IPS DF 6.9 (cell line): ENCODE results near the gene FOXK1.

Experiments used
- DNase-seq: peaks from one replicate; pipeline ENCODE4 v3.0.0-alpha.2; 2013; ENCODE audit warnings: low read depth, low spot score
- H3K27ac ChIP-seq: one replicate; pipeline ENCODE4 v1.5.1; 2013; ENCODE audit warnings: low read length, control low read depth
- H3K27me3 ChIP-seq: 2 replicates; pipeline ENCODE4 v1.6.1; 2013; ENCODE audit warnings: mild to moderate bottlenecking, low read length; ENCODE audit not compliant: control insufficient read depth, insufficient read depth
- H3K36me3 ChIP-seq: 2 replicates; pipeline ENCODE4 v1.6.1; 2013; ENCODE audit warnings: low read length; ENCODE audit not compliant: control insufficient read depth, insufficient read depth
- H3K4me1 ChIP-seq: 2 replicates; pipeline ENCODE4 v1.6.1; 2013; ENCODE audit warnings: low read length; ENCODE audit not compliant: control insufficient read depth, insufficient read depth
- H3K4me3 ChIP-seq: 2 replicates; pipeline ENCODE4 v1.5.1; 2013; ENCODE audit warnings: mild to moderate bottlenecking, low read length
- H3K9me3 ChIP-seq: 2 replicates; pipeline ENCODE4 v1.6.1; 2013; ENCODE audit warnings: low read length, inconsistent platforms; ENCODE audit not compliant: control insufficient read depth, insufficient read depth
- WGBS: extraction: QIAGEN DNeasy Blood & Tissue Kit; methylation state at CpG from one replicate; pipeline ENCODE4 v1.1.7; 2013; ENCODE audit warnings: mixed read lengths, missing lambda C conversion rate; ENCODE audit not compliant: insufficient read length, insufficient coverage; 5-methylcytosine and 5-hydroxymethylcytosine counted together

Gene FOXK1

DNA sequence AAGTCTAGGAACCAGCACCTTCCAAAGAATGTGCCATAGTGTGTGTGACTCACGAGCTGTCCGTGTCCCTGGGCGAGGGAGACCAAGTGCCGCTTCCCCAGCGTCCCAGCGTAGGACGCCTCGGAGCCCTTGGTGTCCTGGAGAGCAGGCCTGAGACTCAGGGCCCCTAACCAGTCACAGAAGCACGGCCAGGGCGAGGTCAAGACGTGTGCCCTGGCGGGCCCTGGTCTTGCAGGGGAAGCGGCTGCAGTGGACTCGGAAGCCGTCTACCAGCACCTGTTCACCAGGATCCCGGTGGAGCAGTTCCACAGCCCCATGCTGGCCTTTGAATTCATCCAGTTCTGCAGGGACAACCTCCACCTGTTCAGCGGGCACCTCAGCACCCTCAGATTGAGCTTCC, 103.9 kb downstream of the FOXK1 start:
- no peak for DNase-seq
- no peaks in the 10 kb centered on the region for H3K27me3 ChIP-seq
- H3K9me3 ChIP-seq, result no peaks in the 10 kb centered on the region
- no peak overlapping the region; the same call in 1 of the 2 replicates for H3K4me3 ChIP-seq
- no CpG with 5 or more reads among the region's 17 CpGs for WGBS
- no peaks in the 10 kb centered on the region for H3K4me1 ChIP-seq
- peaks cover 42% of the 10 kb centered on the region for H3K36me3 ChIP-seq
- H3K27ac ChIP-seq, result no peak overlapping the region

DNA sequence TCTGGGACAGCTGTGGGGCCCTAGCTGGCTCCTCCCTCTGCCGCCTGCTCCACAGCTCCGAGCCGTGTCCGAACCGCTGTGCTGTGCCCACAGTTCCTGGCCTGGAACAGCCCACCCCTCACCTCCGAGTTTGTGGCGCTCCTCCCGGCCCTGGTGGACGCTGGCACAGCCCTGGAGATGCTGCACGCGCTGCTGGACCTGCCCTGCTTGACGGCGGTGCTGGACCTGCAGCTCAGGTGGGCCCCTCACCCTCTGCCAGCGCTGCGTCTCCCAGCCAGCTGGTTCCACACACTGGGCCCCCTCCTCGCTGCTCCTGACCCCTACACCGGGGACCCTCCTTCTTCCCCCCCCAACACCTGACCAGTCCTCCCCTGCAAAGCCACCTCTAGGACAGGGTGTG, 105.4 kb downstream of the FOXK1 start:
- no peaks in the 10 kb centered on the region for H3K4me1 ChIP-seq
- no peak overlapping the region for H3K27ac ChIP-seq
- peaks cover 36% of the 10 kb centered on the region for H3K36me3 ChIP-seq
- H3K27me3 ChIP-seq, result no peaks in the 10 kb centered on the region
- H3K4me3 ChIP-seq, result no peak overlapping the region
- no peaks in the 10 kb centered on the region for H3K9me3 ChIP-seq
- DNase-seq, result no peak
- WGBS, result no CpG with 5 or more reads among the region's 17 CpGs

DNA sequence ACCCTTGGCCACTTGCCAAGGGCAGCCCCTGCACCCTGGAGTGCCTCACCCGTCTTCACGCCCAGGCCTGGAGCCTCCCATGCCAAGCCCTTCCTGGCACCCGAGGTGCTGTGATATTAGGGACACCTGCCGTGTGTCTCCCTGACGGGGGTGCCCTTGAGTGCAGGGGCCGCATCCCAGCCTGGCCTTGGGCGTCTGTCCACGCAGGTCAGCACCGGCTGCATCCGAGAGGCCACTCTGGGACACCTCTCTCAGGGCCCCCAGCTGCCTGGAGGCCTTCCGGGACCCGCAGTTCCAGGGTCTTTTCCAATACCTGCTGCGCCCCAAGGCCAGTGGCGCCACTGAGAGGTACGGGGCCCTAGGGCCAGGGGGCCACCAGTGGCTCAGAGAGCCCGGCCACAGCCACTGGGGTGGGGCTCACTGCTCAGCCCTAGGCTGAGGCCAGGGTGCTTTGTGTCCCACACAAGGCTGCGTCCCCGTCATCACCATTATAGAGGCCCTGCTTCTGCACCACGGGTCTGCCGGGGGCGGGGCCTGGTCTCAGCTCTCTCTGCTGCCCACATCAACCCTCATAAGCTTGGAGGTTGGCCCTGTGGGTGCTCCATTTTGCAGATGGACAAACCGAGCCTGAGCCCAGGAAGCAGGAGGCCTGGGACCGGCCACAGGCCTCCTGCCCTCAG, 106.0 kb downstream of the FOXK1 start:
- no CpG with 5 or more reads among the region's 23 CpGs for WGBS
- peaks cover 33% of the 10 kb centered on the region for H3K36me3 ChIP-seq
- no peak overlapping the region for H3K27ac ChIP-seq
- no peak overlapping the region for H3K4me3 ChIP-seq
- H3K4me1 ChIP-seq, result no peaks in the 10 kb centered on the region
- no peak for DNase-seq
- no peaks in the 10 kb centered on the region for H3K27me3 ChIP-seq
- no peaks in the 10 kb centered on the region for H3K9me3 ChIP-seq

DNA sequence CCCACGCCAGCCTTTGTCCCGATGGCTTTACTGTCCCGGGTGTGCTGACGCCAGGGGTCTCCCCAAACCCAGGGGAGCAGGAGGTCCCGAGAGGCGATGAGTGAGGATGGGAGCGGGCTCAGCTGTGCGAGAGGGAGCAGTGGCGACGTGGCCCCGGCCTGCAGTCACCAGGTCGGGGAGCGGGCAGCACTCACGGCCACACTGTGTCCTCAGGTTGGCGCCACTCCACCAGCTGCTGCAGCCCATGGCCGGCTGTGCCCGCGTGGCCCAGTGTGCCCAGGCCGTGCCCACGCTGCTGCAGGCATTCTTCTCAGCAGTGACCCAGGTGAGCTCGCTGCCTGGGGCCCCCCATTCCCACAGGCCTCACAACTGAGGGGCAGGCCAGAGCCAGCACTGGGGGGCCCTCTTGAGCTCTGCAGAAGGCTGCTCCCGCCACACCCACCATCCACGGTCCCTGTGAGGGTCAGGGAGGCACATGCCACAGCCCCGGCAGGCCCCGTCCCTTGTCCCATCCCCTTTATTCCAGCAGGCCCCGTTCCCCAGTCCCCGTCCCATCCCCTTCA, 106.6 kb downstream of the FOXK1 start:
- no peak for DNase-seq
- H3K36me3 ChIP-seq, result peaks cover 30% of the 10 kb centered on the region
- H3K27me3 ChIP-seq, result no peaks in the 10 kb centered on the region
- WGBS, result no CpG with 5 or more reads among the region's 27 CpGs
- no peak overlapping the region for H3K4me3 ChIP-seq
- H3K9me3 ChIP-seq, result no peaks in the 10 kb centered on the region
- H3K27ac ChIP-seq, result no peak overlapping the region
- H3K4me1 ChIP-seq, result no peaks in the 10 kb centered on the region

DNA sequence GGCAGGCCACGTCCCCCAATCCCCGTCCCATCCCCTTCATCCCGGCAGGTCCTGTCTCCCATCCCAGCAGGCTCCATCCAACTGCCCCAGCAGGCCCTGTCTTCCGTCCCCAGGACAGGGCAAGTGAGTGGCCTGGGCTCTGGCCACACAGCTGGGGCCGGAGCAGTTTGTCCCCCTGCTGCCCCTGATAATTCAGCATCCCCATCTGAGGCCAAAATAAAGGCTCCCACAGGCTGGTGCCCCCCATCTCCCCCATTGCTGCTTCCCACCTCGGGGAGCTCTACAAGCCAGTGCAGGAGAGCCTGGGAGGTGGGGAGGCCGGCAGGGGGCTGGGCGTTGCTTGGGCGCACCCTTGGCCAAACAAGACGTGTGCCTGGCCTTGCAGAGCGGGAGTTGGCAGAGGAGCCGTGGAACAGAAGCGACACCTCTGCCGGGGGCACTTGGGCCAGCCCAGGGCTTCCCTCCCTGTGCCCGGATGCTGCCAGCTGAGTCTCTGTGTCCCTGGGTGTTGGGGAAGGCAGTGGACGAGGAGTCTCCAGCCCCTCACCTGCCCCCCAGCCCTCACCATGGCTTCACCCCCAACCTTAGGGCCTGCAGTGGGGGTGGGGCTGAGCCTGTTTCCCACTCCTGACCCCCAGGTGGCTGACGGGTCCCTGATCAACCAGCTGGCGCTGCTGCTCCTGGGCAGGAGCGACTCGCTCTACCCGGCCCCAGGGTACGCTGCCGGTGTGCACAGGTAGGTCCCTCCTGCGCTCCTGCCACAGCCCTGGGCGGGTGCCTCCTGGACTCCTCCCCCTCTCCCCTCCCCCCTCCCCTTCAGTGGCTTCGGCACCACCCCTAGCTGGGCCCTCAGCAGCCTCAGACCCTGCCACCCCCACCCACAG, 107.3 kb downstream of the FOXK1 start:
- DNase-seq, result no peak
- no peaks in the 10 kb centered on the region for H3K9me3 ChIP-seq
- no peaks in the 10 kb centered on the region for H3K4me1 ChIP-seq
- peaks cover 25% of the 10 kb centered on the region for H3K36me3 ChIP-seq
- H3K27ac ChIP-seq, result no peak overlapping the region
- H3K27me3 ChIP-seq, result no peaks in the 10 kb centered on the region
- H3K4me3 ChIP-seq, result no peak overlapping the region
- WGBS, result no CpG with 5 or more reads among the region's 26 CpGs

DNA sequence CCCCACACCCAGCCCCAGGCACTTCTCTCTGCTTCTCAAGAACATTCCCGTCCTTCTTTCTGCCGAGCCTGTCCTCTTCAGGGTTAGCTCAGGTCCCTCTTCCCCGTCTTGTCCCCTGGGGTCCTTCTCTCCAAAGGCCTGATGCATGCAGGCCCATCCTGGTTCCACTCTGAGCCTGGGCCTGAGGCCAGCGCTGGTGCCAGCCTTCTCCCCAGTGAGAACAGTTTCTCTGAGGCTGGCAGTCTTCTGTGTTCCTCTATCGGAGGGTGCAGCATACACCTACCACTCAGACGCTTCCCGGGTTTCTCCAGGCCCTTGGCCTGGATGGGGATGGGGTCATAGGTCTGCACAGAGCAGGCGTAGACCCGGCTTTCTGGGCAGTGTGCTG, 108.0 kb downstream of the FOXK1 start:
- H3K36me3 ChIP-seq, result peaks cover 21% of the 10 kb centered on the region
- no CpG with 5 or more reads among the region's 9 CpGs for WGBS

DNA sequence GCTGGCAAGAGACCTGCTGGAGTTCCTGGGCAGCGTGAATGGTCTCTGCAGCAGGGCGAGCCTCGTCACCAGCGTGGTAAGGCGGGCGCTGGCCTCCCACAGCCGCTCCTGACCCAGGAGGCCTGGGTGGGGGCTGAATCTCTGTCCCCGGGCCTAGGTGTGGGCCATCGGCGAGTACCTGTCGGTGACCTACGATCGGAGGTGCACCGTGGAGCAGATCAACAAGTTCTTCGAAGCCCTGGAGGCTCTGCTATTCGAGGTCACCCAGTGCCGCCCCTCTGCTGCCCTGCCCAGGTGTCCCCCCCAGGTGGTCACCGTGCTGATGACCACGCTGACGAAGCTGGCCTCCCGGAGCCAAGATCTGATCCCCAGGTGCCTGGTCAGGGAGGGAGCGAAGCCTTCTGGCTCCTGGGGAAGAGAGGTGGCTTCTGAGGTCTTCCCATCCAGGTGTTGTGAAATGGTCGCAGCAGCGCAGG, 108.5 kb downstream of the FOXK1 start:
- no peak for DNase-seq
- no CpG with 5 or more reads among the region's 24 CpGs for WGBS
- peaks cover 17% of the 10 kb centered on the region for H3K36me3 ChIP-seq
- H3K27me3 ChIP-seq, result no peaks in the 10 kb centered on the region
- H3K9me3 ChIP-seq, result no peaks in the 10 kb centered on the region
- H3K27ac ChIP-seq, result no peak overlapping the region
- no peak overlapping the region for H3K4me3 ChIP-seq
- no peaks in the 10 kb centered on the region for H3K4me1 ChIP-seq

More for the DNA sequence above, 108.0 kb downstream of the FOXK1 start:
- no peak overlapping the region for H3K4me3 ChIP-seq
- no peak for DNase-seq
- no peaks in the 10 kb centered on the region for H3K27me3 ChIP-seq
- no peak overlapping the region for H3K27ac ChIP-seq
- no peaks in the 10 kb centered on the region for H3K4me1 ChIP-seq
- no peaks in the 10 kb centered on the region for H3K9me3 ChIP-seq

DNA sequence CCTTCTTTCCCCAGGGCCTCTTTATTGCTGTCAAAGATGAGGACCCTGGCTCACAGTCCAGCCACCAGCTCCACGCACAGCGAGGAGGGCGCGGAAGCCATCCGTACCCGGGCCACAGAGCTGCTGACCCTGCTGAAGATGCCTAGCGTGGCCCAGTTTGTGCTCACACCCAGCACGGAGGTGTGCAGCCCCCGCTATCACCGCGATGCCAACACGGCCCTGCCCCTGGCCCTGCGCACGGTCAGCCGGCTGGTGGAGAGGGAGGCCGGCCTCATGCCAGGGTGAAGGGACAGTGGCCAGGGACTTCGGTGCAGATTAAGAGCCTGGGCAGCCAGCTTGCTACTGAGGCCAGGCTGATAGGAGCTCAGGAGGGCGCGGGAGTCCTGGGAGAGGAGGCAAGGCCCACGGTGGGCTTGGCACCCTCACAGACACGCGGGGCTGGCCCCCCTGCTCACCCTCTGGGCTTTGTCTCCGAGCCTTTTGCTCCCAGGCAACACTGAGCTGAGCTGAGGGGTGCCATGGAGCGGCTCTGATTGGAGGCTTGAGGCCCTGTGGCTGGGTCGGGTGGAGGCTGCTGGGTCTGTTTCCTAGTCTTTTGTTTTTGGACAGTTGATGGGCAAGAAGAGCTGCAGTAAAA, 109.1 kb downstream of the FOXK1 start:
- WGBS, result no CpG with 5 or more reads among the region's 25 CpGs
- DNase-seq, result no peak

DNA sequence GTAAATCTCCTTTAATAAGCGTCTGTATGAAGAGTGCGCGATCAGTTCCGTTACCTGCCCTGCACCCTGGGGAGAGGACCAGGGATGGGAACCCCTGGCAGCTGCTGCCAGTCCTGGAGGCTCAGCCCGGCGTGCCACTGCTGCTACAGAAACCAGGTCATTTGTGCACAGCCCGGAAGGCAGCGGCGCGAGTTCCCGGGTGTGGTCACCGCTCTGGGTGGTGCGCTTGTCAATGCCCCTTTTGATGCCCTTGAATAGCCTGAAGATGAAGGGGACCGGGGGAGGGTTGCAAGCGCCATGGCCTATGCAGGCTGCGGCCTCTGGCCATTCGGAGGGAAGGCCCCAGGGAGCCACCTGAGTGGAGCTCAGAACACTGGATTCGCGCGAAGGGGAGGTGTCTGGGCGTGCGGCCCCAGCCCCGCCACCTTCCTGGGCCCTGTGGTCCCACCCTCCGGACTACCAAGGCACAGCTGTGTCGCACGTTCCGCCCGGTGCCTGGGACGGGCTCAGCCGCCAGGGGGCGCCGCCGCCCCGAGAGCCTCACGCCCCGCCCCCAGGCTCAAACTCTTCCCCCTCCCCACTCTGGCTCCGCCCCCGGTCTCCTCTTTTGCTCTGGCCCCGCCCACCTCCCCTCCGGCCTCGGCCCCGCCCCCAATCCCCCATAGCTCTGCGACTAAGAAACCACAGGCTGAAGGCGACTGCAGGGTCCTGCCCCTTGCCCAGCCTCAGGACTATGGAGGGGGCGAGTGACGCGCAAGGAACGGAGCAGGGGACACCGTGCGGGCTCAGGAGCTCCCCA, 109.8 kb downstream of the FOXK1 start:
- Histone ChIP-seq H3K9me3 (no peaks in the 10 kb centered on the region), H3K36me3 (peaks cover 11% of the 10 kb centered on the region), H3K27me3 (no peaks in the 10 kb centered on the region), H3K4me1 (no peaks in the 10 kb centered on the region), H3K27ac (no peak overlapping the region), H3K4me3 (peak overlapping the region; percentile 30; the same call in 1 of the 2 replicates)
- peak; percentile 37 for DNase-seq
- WGBS, result no CpG with 5 or more reads among the region's 50 CpGs

More for the DNA sequence above, 109.1 kb downstream of the FOXK1 start:
- no peaks in the 10 kb centered on the region for H3K9me3 ChIP-seq
- no peaks in the 10 kb centered on the region for H3K27me3 ChIP-seq
- H3K4me1 ChIP-seq, result no peaks in the 10 kb centered on the region
- no peak overlapping the region for H3K27ac ChIP-seq
- H3K4me3 ChIP-seq, result no peak overlapping the region
- peaks cover 13% of the 10 kb centered on the region for H3K36me3 ChIP-seq
